GM10248 (cell line): ENCODE results near the gene GUCY2C.

Source experiments
- CTCF ChIA-PET: fragments of 300-600 bp; sonication (Branson Sonifier 250); formaldehyde crosslinking; extraction: SDS; loops from one replicate; lab custom pipeline; 2021; ENCODE audit warnings: antibody characterized with exemption; lab: Yijun Ruan, JAX
- POLR2A ChIA-PET: fragments of 350-650 bp; sonication (Branson Sonifier 250); formaldehyde crosslinking; extraction: SDS; loops from one replicate; lab custom pipeline; 2020; ENCODE audit warnings: antibody characterized with exemption; lab: Yijun Ruan, JAX
- DNase-seq: peaks from one replicate; pipeline ENCODE4 v3.0.0; 2012; ENCODE audit errors: extremely low spot score
- CTCF ChIP-seq: IDR thresholded peaks from 2 replicates; pipeline ENCODE4 v1.5.1; 2012; ENCODE audit warnings: mild to moderate bottlenecking, low read depth; ENCODE audit errors: extremely low read depth, missing control alignments, control extremely low read depth

The GUCY2C gene

GRCh38 chr12:14654842-14655241, 41.6 kb downstream of the GUCY2C start:
- ChIA-PET CTCF (interaction anchor here (0.9 to 2.2 kb wide), 4 partner anchors 9 to 469 kb away, joined by 3 to 13 read pairs (median 4); no protein-coding TSS in a partner anchor), POLR2A (no interaction called here)
- no peak for DNase-seq
- TF ChIP-seq CTCF, result no peak

GRCh38 chr12:14654416-14654815, 42.0 kb downstream of the GUCY2C start:
- DNase-seq, result no peak
- TF ChIP-seq CTCF, result no peak
- POLR2A ChIA-PET, result no interaction called here
- CTCF ChIA-PET, result interaction anchor here (0.9 to 2.2 kb wide), 3 partner anchors 10 to 29 kb away, joined by 3 to 13 read pairs (median 4); no protein-coding TSS in a partner anchor

- no peak for TF ChIP-seq CTCF
- DNase-seq, result no peak
- POLR2A ChIA-PET, result no interaction called here
- CTCF ChIA-PET, result no interaction called here
Measured at GRCh38 chr12:14652483-14652882, 43.9 kb downstream of the GUCY2C start.

- DNase-seq, result no peak
- TF ChIP-seq CTCF, result no peak
- ChIA-PET POLR2A (no interaction called here), CTCF (no interaction called here)
Measured at GRCh38 chr12:14651371-14651770, 45.0 kb downstream of the GUCY2C start.

- ChIA-PET CTCF (no interaction called here), POLR2A (no interaction called here)
- TF ChIP-seq CTCF, result no peak
- DNase-seq, result no peak
Measured at GRCh38 chr12:14650789-14651188, 45.6 kb downstream of the GUCY2C start.

- TF ChIP-seq CTCF, result no peak
- CTCF ChIA-PET, result interaction anchor here (1.1 kb wide), 1 partner anchor 19 kb away, joined by 3 read pairs; no protein-coding TSS in a partner anchor
- POLR2A ChIA-PET, result no interaction called here
- no peak for DNase-seq
Measured at GRCh38 chr12:14647028-14647750, 49.2 kb downstream of the GUCY2C start.

- ChIA-PET CTCF (interaction anchor here (1.2 kb wide), 1 partner anchor 21 kb away, joined by 3 read pairs; no protein-coding TSS in a partner anchor), POLR2A (no interaction called here)
- no peak for DNase-seq
- TF ChIP-seq CTCF, result no peak
Measured at GRCh38 chr12:14643251-14643650, 53.1 kb downstream of the GUCY2C start.
